ENCODE measurements around the gene EGLN1.

Gene EGLN1

DNA sequence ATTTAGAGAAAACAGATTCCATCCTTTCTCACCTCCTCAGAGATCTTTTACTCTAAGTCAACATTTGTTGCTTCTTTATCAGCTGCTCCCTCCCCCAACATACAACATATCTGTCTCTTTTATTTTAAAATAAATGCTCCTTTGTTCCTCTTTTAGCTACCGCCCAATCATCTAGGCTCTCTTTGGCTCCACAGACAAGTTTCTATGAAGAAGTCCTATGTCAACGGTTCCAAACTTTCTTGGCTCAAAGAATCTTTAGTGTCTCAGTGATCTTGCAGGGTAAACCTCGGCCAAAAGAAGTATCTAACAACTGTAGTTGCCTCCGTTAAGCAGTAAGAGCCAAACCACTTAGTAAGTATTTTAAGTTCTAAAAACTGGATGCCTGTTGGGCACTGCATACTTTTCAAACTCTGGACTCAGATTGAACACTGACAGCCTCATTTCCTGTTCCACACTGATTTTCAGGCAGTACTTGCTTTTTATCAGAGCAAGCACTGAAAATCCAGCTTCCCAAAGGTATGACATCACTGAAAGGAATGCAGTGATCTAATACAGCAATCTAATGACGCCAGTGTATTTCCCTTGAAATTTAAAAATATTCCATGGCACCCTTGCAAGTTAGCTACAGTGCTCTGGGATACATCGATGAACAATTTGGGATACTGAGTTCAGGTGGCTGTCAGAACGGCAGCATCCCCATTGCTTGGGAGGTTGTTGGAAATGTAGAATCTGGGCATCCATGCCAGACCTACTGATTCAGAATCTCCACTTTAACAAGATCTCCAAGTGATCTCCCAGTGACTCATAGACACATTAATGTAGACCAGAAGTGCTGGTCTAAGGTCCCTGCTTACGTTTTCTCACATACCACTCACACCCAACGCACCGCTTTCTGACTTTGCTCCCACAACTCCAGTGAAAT is 26.8 kb downstream of the EGLN1 start:
- no peak for DNase-seq

DNA sequence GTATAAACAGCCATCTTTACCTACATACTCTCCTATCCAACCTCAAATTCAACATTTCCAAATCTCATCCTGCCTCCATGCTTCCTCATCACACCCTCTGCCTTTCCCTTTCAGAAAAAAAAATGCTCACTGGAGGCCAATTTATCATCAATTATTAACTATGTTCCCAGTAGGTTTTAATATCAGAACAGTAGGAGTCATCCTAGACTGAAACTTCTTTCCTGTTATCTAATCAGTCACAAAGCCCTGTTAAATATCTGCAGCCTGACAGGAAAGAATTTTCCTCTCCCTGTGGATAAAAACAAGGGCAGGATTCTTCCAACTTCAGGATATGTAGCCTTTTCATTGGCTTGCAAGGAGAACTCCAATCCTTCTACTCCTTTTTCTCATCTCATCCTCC is 28.4 kb downstream of the EGLN1 start:
- DNase-seq = no peak

GRCh38 chr1:231392389-231393131 is 29.5 kb downstream of the EGLN1 start:
- DNase-seq = no peak

DNA sequence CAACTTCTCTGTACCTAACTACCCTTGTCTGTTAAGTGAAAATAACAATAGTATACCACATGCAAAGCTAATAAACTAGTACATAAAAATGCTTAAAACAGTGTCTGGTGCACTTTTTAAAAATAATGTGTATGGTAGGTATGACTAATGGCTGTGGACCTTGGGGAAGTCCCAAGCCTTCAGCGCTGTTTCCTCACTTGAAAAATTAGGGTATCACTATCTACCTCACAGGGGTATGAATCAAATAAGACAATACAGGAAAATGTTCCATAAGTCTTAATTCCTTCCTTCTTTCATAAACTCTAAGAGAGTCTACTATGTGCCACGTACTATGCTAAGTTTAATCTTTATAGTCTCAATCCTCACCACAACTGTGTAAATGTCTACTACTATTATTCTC is 32.0 kb downstream of the EGLN1 start:
- DNase-seq = no peak

DNA sequence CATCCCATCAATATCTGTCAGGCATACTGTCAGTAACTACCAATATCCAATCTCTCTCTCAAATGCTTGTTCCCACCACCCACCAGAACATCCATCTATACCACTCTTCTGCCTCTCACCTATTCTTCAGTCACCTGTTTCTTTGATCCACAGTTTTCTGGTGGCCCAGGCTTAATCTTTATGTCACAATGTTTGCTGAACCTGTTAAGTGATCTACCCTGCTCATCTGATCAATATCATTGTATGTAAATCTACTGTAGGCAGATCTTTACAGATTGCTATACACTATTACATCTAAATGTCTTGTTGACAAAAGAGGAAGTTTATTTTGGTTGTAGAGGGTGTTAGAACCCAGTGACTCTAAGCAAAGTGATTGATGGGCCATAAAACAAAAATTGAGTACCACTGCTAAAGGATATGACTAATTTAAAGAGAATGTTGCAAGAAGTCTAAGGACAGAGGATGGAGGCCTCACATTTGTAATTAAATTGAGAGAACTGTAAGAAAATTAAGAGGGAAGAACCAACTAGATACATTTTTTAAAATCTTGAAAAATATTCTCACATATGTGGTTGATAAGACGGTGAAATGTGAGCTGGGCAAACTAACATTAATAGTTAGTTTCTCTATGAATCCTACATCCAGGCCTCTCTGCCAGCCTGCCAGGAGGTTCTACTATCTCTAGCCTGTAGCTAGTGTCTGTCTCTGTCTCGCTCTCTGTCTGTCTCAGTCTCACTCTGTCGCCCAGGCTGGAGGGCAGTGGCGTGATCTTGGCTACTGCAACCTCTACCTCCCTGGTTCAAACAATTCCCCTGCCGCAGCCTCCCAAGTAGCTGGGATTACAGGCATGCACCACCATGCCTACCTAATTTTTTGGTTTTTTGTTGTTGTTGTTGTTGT is 34.1 kb downstream of the EGLN1 start:
- DNase-seq = no peak

GRCh38 chr1:231386466-231386865 is 35.6 kb downstream of the EGLN1 start:
- no peak for DNase-seq

GRCh38 chr1:231385416-231385748 is 36.7 kb downstream of the EGLN1 start:
- DNase-seq = no peak

- DNase-seq = no peak
Measured at GRCh38 chr1:231384696-231385415, 37.2 kb downstream of the EGLN1 start.

GRCh38 chr1:231383159-231383860 is 38.8 kb downstream of the EGLN1 start:
- no peak for DNase-seq

GRCh38 chr1:231382426-231382825 is 39.7 kb downstream of the EGLN1 start:
- no peak for DNase-seq

DNA sequence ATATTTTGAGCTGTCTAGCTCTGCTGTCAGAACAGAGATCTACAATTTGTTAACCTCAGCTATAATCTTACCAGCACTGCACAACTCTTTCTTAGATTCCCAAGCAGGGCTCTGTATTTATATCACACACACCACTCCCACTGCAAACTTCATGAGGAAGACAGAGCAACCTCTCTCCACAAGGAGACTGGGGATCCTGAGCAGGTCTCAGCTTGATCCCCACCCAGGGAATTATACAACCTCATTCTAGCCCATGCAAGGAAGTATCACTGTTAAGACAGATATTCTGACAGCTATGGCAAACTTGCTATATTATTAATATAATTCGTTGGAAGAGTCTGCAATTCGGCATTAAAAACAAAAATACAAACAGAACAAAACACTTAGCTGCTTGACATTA is 40.4 kb downstream of the EGLN1 start:
- DNase-seq = no peak

DNA sequence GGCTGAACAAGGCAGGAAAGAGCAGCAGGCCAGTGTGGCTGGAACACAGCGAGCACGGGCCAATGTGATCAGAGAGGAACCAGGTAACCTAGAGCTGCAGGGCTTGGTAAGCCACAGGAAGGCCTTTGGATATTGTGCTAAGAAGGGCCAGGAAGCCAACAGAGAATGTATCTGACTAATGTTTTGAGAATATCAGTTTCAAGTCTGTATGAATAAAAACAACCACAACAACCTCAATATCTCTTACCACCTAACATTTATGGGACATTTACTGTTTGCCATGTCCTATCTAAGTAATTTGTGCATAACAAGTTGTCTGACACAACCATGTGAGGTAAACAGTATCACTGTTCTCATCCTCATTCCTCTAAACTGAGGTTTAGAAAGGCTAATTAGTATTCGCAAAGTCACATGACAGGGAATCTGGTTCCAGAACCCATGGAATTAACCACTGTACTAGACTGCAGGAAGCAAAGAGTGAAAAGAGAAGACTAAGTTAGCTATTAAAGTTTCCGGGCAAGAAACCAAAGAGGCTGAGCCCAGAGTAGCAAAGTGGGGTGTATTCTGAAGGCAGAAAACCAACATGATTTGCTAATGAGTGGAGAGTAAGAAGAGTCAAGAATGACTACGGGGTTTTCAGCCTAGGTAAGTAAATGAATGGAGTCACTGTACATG is 45.1 kb downstream of the EGLN1 start:
- no peak for DNase-seq

- DNase-seq = no peak
Measured at GRCh38 chr1:231376101-231376500, 46.0 kb downstream of the EGLN1 start.

DNA sequence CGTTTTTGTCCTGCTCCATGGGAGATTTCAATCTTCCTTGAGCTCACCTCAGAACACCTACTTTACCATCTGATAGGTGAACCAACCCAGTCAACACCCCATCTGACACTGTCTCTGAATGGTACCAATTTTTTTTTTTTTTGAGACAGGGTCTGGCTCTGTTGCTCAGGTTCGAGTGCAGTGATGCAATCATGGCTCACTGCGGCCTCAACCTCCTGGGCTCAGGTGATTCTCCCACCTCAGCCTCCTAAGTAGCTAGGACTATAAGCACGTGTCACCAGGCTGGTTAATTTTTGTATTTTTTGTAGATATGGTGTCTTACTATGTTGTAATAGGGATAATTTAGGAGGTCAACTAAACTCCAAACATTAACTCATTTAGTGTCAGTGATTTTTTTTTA is 47.7 kb downstream of the EGLN1 start:
- no peak for DNase-seq

DNA sequence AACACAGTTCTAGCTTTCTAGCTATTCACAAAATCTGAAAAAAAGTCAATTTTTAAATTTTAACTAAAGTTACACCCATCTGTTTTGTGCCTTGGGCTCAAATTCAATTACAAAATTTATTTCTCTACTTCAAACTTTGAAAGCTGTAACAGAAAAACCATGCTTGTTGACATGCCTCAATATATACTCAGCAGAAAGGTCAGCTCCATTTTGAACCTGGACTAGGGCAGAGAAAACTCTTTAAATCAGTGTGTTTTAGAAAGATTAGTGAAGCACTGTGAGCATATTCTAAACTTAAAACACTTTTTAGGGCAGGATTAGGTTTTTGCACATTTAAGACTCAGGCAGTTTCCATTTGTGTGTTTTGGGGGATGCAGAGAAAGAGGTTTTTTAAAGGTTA is 49.6 kb downstream of the EGLN1 start:
- no peak for DNase-seq

DNA sequence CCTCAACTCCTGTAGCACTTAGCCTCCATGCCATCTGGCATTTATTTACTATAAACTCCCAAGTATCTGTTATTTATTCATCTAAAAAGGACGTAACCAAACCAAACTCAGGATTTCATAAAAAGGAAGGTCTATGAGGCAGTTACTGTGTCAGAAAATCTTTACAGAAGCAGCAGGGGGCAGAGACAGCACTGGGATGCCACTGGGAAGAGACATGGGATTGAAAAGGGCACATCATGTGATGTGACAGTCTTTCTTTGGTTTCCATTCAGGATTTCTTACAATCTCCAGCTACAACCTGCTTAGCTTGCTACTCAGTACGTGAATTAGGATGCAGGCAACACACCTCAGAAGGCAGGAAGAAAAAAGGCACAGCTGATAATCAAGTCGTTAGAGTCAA is 52.8 kb downstream of the EGLN1 start:
- DNase-seq = no peak

DNA sequence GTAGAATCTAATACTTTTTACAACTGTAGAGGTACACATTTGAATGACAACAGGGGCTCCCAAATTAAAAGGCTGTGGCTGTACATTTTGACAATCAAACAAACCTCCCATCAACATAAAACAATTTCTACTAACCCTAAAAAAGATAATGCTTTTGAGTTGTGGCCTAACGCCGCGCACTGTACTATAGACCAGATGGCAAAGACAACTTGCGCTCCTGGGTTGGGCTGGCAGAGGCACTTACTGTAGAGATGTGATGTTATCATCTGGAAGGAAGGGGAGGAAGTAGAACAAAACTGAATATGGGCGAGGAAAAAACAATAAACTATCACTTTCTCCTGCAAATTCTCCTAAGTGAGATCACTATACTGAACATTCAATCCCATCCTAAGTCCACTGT is 57.9 kb downstream of the EGLN1 start:
- no peak for DNase-seq

DNA sequence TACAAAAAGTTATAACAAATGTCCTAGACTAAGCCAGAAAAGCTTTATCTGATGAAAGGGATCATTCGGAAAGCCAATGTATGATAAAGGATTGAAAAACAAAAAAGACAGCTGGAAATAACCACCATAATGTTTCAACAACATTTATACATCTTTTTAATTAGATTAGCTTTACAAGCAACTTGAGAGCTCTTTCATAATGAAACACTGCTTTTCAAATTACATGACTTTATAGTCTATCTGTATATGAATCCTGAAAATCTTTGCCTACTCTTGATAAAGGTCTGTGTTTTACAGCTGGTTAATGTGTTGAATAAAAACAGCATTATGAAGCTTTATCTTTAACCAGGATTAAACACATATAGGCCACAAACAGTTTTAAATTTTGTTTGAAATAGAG is 58.5 kb downstream of the EGLN1 start:
- DNase-seq = no peak

DNA sequence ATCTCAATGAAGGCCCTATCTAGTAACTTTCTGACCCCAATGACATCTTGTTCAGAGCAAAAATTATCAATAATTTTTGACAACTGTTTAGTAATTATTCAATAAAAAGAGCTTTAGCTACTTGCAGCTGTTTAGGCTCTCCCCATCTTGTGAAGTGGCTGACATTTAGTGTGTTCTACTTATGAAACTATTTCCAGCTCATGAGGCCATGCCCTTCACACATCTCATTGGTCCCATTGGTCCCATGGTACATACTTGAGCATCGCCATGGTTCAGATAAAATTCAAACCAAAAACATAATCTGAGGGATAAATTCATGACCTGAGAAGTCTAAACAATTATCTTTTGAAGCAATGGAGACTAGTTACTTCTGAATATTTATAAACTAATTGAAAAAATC is 59.8 kb downstream of the EGLN1 start:
- no peak for DNase-seq

GRCh38 chr1:231359113-231359512 is 63.0 kb downstream of the EGLN1 start:
- no peak for DNase-seq

DNA sequence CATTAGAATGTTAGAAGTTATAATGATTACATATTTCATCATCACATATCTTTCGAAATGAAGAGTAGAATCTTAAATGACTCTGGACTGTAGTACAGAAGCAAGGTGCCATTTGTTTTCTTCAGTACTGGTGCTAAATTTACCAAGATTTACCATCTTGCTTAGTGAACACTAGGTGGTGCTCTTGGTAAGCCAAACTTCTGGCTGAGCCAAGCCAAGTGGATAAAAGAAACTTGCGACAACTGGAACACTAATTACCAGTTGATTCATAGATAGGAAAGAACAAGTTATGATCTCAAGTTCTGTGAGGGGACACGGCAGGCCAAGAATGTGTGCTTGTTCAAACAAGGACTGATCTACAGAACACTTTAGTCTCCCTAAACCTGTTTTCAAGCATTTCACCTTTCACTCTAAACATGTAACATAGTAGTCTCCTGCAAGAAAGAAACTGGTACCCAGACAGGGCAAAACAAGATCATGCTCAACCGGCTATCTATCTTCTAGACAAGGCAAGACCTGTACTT is 64.2 kb downstream of the EGLN1 start:
- DNase-seq = peak; percentile 60

All from NCI-H748 treated with DMSO at 0.1 percent for 48 hours (cell line).